GM23338 (cell line): Measurements from ENCODE around the gene MAPK14.

Source experiments
- CREB1 ChIP-seq: fragments of 250-450 bp; sonication (Bioruptor Pico); IDR thresholded peaks from 2 replicates; pipeline ENCODE4 v1.5.0; 2020; ENCODE audit warnings: low read depth, mild to moderate bottlenecking, moderate library complexity
- EZH2 ChIP-seq: fragments of 200-600 bp; sonication (generic); IDR thresholded peaks from one replicate; pipeline ENCODE4 v1.8.0; 2017; ENCODE audit warnings: antibody characterized with exemption, mild to moderate bottlenecking, low read depth; ENCODE audit not compliant: unreplicated experiment
- EZH2phosphoT487 ChIP-seq: fragments of 200-600 bp; sonication (generic); IDR thresholded peaks from one replicate; pipeline ENCODE4 v1.8.1; 2018; ENCODE audit warnings: antibody characterized with exemption; ENCODE audit not compliant: unreplicated experiment
- JUNB ChIP-seq: IDR thresholded peaks from one replicate; pipeline ENCODE4 v1.6.1; 2016; ENCODE audit warnings: antibody characterized with exemption; ENCODE audit not compliant: unreplicated experiment
- NANOG ChIP-seq: IDR thresholded peaks from 2 replicates; pipeline ENCODE4 v1.6.1; 2016; ENCODE audit warnings: antibody characterized with exemption, borderline replicate concordance
- POLR2AphosphoS5 ChIP-seq: IDR thresholded peaks from 2 replicates; pipeline ENCODE4 v1.6.1; 2016; ENCODE audit warnings: antibody characterized with exemption, low read depth
- STAT1 ChIP-seq: IDR thresholded peaks from one replicate; pipeline ENCODE4 v1.6.1; 2016; ENCODE audit warnings: antibody characterized with exemption; ENCODE audit not compliant: unreplicated experiment
- ZNF114 ChIP-seq: fragments of 250-450 bp; sonication (Bioruptor Pico); IDR thresholded peaks from 2 replicates; pipeline ENCODE4 v1.5.0; 2020; ENCODE audit warnings: mild to moderate bottlenecking, moderate library complexity
- ZNF331 ChIP-seq: fragments of 250-450 bp; sonication (Bioruptor Pico); IDR thresholded peaks from 2 replicates; pipeline ENCODE4 v1.5.0; 2020; ENCODE audit warnings: low read depth, mild to moderate bottlenecking, moderate library complexity
- TF ChIP-seq, protein P1 (sequence below), 2 experiments: fragments of 200-600 bp in 1 of 2; sonication (generic) in 1 of 2; conservative IDR thresholded peaks; 2 replicates each; pipeline versions ENCODE4 v1.5.1 to v1.6.1; 2016 to 2017; ENCODE audit warnings: antibody characterized with exemption in 2 of 2, low read depth in 2 of 2, mild to moderate bottlenecking in 2 of 2, moderate library complexity in 1 of 2
- TF ChIP-seq, protein P2 (sequence below): IDR thresholded peaks from one replicate; pipeline ENCODE4 v1.6.1; 2018; ENCODE audit warnings: antibody characterized with exemption; ENCODE audit not compliant: unreplicated experiment
- TF ChIP-seq, protein P3 (sequence below): IDR thresholded peaks from 2 replicates; pipeline ENCODE4 v1.6.1; 2016; ENCODE audit warnings: antibody characterized with exemption

DNA sequence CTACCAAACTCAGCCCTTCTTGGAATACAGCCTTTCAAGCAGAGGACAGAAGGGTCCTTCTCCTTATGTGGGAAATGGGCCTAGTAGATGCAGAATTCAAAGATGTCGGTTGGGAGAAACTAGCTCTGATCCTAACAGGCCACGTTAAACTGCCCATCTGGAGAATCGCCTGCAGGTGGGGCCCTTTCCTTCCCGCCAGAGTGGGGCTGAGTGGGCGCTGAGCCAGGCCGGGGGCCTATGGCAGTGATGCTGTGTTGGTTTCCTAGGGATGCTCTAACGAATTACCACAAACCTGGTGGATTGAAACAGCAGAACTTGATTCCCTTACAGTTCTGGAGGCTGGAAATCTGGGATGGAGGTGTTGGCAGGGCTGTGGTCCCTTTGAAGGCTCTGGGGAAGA lies 111.8 kb downstream of the MAPK14 start:
- TF ChIP-seq, protein P1, sequence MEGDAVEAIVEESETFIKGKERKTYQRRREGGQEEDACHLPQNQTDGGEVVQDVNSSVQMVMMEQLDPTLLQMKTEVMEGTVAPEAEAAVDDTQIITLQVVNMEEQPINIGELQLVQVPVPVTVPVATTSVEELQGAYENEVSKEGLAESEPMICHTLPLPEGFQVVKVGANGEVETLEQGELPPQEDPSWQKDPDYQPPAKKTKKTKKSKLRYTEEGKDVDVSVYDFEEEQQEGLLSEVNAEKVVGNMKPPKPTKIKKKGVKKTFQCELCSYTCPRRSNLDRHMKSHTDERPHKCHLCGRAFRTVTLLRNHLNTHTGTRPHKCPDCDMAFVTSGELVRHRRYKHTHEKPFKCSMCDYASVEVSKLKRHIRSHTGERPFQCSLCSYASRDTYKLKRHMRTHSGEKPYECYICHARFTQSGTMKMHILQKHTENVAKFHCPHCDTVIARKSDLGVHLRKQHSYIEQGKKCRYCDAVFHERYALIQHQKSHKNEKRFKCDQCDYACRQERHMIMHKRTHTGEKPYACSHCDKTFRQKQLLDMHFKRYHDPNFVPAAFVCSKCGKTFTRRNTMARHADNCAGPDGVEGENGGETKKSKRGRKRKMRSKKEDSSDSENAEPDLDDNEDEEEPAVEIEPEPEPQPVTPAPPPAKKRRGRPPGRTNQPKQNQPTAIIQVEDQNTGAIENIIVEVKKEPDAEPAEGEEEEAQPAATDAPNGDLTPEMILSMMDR (conservative IDR thresholded peaks at IDR 0.05; ENCODE audit: low read depth in 2 of 2): peak; percentile 71 to 89
- no peak for TF ChIP-seq EZH2
- TF ChIP-seq, protein P2, sequence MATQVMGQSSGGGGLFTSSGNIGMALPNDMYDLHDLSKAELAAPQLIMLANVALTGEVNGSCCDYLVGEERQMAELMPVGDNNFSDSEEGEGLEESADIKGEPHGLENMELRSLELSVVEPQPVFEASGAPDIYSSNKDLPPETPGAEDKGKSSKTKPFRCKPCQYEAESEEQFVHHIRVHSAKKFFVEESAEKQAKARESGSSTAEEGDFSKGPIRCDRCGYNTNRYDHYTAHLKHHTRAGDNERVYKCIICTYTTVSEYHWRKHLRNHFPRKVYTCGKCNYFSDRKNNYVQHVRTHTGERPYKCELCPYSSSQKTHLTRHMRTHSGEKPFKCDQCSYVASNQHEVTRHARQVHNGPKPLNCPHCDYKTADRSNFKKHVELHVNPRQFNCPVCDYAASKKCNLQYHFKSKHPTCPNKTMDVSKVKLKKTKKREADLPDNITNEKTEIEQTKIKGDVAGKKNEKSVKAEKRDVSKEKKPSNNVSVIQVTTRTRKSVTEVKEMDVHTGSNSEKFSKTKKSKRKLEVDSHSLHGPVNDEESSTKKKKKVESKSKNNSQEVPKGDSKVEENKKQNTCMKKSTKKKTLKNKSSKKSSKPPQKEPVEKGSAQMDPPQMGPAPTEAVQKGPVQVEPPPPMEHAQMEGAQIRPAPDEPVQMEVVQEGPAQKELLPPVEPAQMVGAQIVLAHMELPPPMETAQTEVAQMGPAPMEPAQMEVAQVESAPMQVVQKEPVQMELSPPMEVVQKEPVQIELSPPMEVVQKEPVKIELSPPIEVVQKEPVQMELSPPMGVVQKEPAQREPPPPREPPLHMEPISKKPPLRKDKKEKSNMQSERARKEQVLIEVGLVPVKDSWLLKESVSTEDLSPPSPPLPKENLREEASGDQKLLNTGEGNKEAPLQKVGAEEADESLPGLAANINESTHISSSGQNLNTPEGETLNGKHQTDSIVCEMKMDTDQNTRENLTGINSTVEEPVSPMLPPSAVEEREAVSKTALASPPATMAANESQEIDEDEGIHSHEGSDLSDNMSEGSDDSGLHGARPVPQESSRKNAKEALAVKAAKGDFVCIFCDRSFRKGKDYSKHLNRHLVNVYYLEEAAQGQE: no peak
- TF ChIP-seq POLR2AphosphoS5: no peak
- no peak for TF ChIP-seq EZH2phosphoT487
- no peak; the same call in 1 of the 2 replicates for TF ChIP-seq CREB1
- TF ChIP-seq, protein P3, sequence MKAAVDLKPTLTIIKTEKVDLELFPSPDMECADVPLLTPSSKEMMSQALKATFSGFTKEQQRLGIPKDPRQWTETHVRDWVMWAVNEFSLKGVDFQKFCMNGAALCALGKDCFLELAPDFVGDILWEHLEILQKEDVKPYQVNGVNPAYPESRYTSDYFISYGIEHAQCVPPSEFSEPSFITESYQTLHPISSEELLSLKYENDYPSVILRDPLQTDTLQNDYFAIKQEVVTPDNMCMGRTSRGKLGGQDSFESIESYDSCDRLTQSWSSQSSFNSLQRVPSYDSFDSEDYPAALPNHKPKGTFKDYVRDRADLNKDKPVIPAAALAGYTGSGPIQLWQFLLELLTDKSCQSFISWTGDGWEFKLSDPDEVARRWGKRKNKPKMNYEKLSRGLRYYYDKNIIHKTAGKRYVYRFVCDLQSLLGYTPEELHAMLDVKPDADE: no peak
- no peak for TF ChIP-seq JUNB
- no peak for TF ChIP-seq STAT1
- TF ChIP-seq ZNF114 (CRISPR knock-in tag): no peak
- TF ChIP-seq ZNF331: no peak
- TF ChIP-seq NANOG: no peak
